MM.1S (cell line): Measurements from ENCODE around the gene S100B.

ENCODE experiments used
- DNase-seq: peaks from one replicate; pipeline ENCODE4 v3.0.0-alpha.2; 2015
- H2AFZ ChIP-seq: fragments of 300-600 bp; sonication (generic); 2 replicates; pipeline ENCODE4 v1.6.0; 2016; ENCODE audit warnings: antibody characterized with exemption, low read length
- H3F3A ChIP-seq: fragments of 300-600 bp; sonication (generic); 2 replicates; pipeline ENCODE4 v1.6.1; 2016; ENCODE audit warnings: mild to moderate bottlenecking, antibody characterized with exemption, low read length, moderate library complexity, mixed read lengths; ENCODE audit not compliant: insufficient read depth
- H3K27ac ChIP-seq: fragments of 300-600 bp; sonication (generic); 2 replicates; pipeline ENCODE4 v1.5.1; 2016; ENCODE audit warnings: mild to moderate bottlenecking, low read length
- H3K27me3 ChIP-seq: fragments of 300-600 bp; sonication (generic); replicated peaks from 2 replicates; pipeline ENCODE4 v1.6.0; 2016; ENCODE audit warnings: low read length; ENCODE audit not compliant: insufficient read depth
- H3K36me3 ChIP-seq: fragments of 300-600 bp; sonication (generic); replicated peaks from 2 replicates; pipeline ENCODE4 v1.6.1; 2016; ENCODE audit warnings: mild to moderate bottlenecking, low read length, mixed read lengths; ENCODE audit not compliant: insufficient read depth
- H3K4me1 ChIP-seq: fragments of 300-600 bp; sonication (generic); 2 replicates; pipeline ENCODE4 v1.6.1; 2016; ENCODE audit warnings: low read length, mixed read lengths
- H3K4me2 ChIP-seq: fragments of 300-600 bp; sonication (generic); 2 replicates; pipeline ENCODE4 v1.6.0; 2016; ENCODE audit warnings: low read depth, low read length
- H3K4me3 ChIP-seq: fragments of 300-600 bp; sonication (generic); 2 replicates; pipeline ENCODE4 v1.5.1; 2016; ENCODE audit warnings: low read length, mixed read lengths
- H3K79me2 ChIP-seq: fragments of 300-600 bp; sonication (generic); 2 replicates; pipeline ENCODE4 v1.6.1; 2016; ENCODE audit warnings: mixed run types, low read length, mixed read lengths
- H3K9ac ChIP-seq: fragments of 300-600 bp; sonication (generic); 2 replicates; pipeline ENCODE4 v1.6.1; 2016; ENCODE audit warnings: low read length, mixed read lengths
- H3K9me2 ChIP-seq: fragments of 300-600 bp; sonication (generic); replicated peaks from 2 replicates; pipeline ENCODE4 v1.6.1; 2016; ENCODE audit warnings: mild to moderate bottlenecking, low read length, mixed read lengths; ENCODE audit not compliant: insufficient read depth
- H3K9me3 ChIP-seq: fragments of 300-600 bp; sonication (generic); replicated peaks from 2 replicates; pipeline ENCODE4 v1.6.1; 2016; ENCODE audit warnings: mild to moderate bottlenecking, low read length, mixed read lengths; ENCODE audit not compliant: insufficient read depth
- H4K20me1 ChIP-seq: fragments of 300-600 bp; sonication (generic); 2 replicates; pipeline ENCODE4 v1.6.1; 2016; ENCODE audit warnings: mild to moderate bottlenecking, low read length, moderate library complexity, mixed read lengths; ENCODE audit not compliant: insufficient read depth
- EZH2 ChIP-seq: fragments of 300-600 bp; sonication (generic); optimal IDR thresholded peaks from 2 replicates; pipeline ENCODE3; 2017; ENCODE audit warnings: low read depth, mild to moderate bottlenecking, antibody characterized with exemption, low read length, mixed read lengths
- EZH2phosphoT487 ChIP-seq: fragments of 300-600 bp; sonication (generic); IDR thresholded peaks from 2 replicates; pipeline ENCODE4 v1.6.1; 2018; ENCODE audit warnings: antibody characterized with exemption, low read length
- TF ChIP-seq, protein P1 (sequence below): fragments of 300-600 bp; sonication (generic); IDR thresholded peaks from 2 replicates; pipeline ENCODE4 v1.5.1; 2016; ENCODE audit warnings: antibody characterized with exemption, low read length, mixed read lengths

The S100B gene

DNA sequence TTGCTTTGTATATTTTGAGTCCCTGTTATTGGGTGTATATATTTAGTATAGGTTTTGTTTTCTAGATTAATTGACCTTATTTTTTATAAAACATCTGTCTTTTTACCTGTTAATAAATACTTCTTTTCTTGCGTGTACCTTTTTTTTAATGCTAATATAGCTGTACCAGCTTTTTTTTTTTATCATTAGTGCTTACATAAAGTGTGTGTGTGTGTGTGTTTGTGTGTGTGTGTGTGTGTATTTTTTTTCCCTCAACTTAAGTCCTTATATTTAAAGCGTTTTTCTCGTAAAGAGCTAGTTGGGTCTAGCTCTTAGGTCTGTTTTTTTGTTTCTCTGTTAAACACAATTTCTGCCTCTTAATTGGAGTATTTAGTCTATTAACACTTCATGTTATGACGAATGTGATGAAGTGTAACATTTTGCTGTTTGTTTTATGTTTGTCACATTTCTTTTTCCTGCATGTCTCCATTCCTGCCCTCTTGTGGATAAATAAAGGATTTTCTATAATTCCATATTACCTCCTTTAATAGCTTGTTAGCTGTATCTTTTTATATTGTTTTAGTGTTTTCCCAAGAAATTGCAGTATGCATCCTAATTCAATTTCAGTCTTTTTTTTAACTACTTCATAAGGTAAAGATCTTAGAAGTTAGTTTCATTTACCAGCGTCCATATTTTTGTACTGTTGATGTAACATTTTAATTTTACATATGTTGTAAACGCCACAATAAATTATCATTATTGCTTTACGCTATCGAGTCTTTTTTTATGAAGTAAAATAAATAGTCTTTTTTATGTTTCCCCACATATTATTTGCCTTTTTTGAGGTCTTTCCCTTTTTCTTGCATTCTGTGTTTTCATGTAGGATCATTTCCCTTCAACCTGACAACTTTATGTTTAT lies 34.9 kb upstream of the S100B start:
- no peak overlapping the region for H3K4me3 ChIP-seq
- no peaks in the 10 kb centered on the region for H3K36me3 ChIP-seq
- H3K9me2 ChIP-seq: no peaks in the 10 kb centered on the region
- H3K27ac ChIP-seq: no peak overlapping the region
- no peaks in the 10 kb centered on the region for H3K9me3 ChIP-seq
- 0 out of 2 replicates have a peak, but pooled peaks cover 3% of the 10 kb centered on the region for H3K79me2 ChIP-seq
- DNase-seq: no peak
- H2AFZ ChIP-seq: no peak overlapping the region
- H3K9ac ChIP-seq: no peak overlapping the region
- no peaks in the 10 kb centered on the region for H3K27me3 ChIP-seq
- peaks cover 11% of the 10 kb centered on the region for H3K4me1 ChIP-seq
- H4K20me1 ChIP-seq: no peaks in the 10 kb centered on the region
- H3F3A ChIP-seq: no peaks in the 10 kb centered on the region
- TF ChIP-seq EZH2 (no peak), EZH2phosphoT487 (no peak)
- TF ChIP-seq, protein P1, sequence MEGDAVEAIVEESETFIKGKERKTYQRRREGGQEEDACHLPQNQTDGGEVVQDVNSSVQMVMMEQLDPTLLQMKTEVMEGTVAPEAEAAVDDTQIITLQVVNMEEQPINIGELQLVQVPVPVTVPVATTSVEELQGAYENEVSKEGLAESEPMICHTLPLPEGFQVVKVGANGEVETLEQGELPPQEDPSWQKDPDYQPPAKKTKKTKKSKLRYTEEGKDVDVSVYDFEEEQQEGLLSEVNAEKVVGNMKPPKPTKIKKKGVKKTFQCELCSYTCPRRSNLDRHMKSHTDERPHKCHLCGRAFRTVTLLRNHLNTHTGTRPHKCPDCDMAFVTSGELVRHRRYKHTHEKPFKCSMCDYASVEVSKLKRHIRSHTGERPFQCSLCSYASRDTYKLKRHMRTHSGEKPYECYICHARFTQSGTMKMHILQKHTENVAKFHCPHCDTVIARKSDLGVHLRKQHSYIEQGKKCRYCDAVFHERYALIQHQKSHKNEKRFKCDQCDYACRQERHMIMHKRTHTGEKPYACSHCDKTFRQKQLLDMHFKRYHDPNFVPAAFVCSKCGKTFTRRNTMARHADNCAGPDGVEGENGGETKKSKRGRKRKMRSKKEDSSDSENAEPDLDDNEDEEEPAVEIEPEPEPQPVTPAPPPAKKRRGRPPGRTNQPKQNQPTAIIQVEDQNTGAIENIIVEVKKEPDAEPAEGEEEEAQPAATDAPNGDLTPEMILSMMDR: peak; percentile 39
- no peak overlapping the region for H3K4me2 ChIP-seq

DNA sequence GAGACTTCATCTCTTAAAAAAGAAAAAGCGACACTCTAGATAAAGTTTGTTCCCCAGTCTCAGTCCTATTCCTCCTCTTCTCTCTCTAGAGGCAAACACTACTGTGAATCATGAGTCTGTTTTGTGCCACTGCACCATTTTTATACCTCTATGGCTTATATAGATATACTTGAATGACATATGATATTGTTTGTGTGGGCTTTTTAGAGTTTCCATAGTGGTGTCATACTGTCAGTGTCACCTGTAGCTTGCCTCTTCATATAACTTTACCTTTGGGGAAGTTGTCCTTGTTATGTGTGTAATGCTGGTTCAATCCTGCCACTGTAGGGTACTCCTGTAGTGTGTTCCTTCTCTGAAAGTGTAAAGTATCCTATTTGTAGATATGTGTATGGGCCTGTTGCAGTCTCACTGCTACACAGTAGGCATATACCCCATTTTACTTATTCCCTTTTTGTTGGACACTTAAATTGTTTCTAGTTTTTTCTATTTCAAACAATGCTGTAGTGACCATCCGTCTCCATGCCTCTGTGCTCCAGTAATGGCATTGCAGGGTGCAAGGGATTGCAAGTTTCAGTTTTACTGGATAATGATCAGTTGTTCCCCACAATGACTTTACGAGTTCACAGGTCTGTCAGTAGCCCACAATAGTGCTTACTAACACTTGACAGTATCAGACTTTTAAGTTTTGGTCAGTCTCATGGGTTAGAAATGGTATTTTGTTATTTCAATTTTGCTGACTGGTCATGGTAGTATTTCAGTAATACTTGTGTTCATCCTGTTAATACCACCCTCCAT lies 33.3 kb upstream of the S100B start:
- H4K20me1 ChIP-seq: no peaks in the 10 kb centered on the region
- no peaks in the 10 kb centered on the region for H3K9me3 ChIP-seq
- DNase-seq: no peak
- H2AFZ ChIP-seq: no peak overlapping the region
- no peak for TF ChIP-seq EZH2
- TF ChIP-seq, protein P1: no peak
- TF ChIP-seq EZH2phosphoT487: no peak
- H3K36me3 ChIP-seq: no peaks in the 10 kb centered on the region
- H3K4me3 ChIP-seq: no peak overlapping the region
- H3K4me2 ChIP-seq: no peak overlapping the region
- 0 out of 2 replicates have a peak, but pooled peaks cover 3% of the 10 kb centered on the region for H3K79me2 ChIP-seq
- no peak overlapping the region for H3K27ac ChIP-seq
- H3K9ac ChIP-seq: no peak overlapping the region
- H3F3A ChIP-seq: no peaks in the 10 kb centered on the region
- H3K27me3 ChIP-seq: no peaks in the 10 kb centered on the region
- peaks cover 14% of the 10 kb centered on the region for H3K4me1 ChIP-seq
- H3K9me2 ChIP-seq: no peaks in the 10 kb centered on the region

DNA sequence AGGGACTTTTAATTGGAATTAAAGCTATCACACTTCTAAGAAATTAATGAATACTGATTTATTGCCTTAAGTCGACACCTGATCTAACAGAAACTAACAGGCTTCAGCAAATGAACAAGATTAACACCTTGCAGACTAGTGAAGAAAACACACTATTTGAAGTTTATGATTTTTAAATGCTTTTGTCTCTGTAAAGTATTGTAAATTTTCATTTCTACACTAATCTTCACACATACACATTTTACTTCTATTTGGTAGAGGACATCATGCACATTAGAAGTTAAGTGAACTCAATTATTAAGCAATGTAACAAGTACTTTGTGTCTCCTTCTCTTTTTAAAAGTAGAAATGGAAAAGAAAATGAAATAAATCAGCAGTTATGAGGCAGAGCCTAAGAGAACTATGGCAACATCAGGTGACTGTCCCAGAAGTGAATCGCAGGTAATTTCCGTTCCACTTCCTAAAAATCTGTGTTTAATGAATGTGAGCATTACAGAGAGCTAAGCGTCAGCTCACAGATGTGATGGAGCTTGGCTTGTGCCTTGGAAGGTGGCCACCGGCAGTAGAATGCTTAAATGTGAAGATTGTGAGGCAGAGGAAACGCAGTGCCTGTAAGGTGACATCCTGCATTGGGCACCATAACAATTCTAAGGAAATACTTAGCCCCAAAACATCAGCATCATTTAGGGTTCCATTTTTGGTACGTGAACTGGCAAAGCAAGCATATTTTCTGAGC lies 31.8 kb upstream of the S100B start:
- Histone ChIP-seq H4K20me1 (no peaks in the 10 kb centered on the region), H3K4me1 (peaks cover 14% of the 10 kb centered on the region), H3K9ac (no peak overlapping the region), H3K9me3 (no peaks in the 10 kb centered on the region), H3K27me3 (no peaks in the 10 kb centered on the region), H3F3A (no peaks in the 10 kb centered on the region), H3K79me2 (0 out of 2 replicates have a peak, but pooled peaks cover 3% of the 10 kb centered on the region), H3K4me3 (peak overlapping the region; percentile 80; the same call in 1 of the 2 replicates), H3K4me2 (peak overlapping the region; percentile 98), H3K36me3 (no peaks in the 10 kb centered on the region), H3K9me2 (no peaks in the 10 kb centered on the region), H2AFZ (no peak overlapping the region), H3K27ac (no peak overlapping the region)
- TF ChIP-seq EZH2phosphoT487 (no peak), EZH2 (no peak)
- TF ChIP-seq, protein P1: no peak
- no peak for DNase-seq
